Stimulated activated CD8-positive, alpha-beta memory T cell treated with anti-CD3 and anti-CD28 coated beads, Interleukin-15, amount 100 ng/mL, for 1 hour (primary cell): ENCODE measurements around the gene E2F4.

ENCODE experiments used
- DNase-seq: peaks from one replicate; pipeline ENCODE4 v3.0.0-alpha.2; 2020; ENCODE audit warnings: low read depth

The E2F4 gene

GRCh38 chr16:67208154-67208896 is 16.4 kb downstream of the E2F4 start:
- DNase-seq: no peak

- DNase-seq: no peak
Observed at GRCh38 chr16:67209565-67209964, 17.6 kb downstream of the E2F4 start.

GRCh38 chr16:67210069-67210937 is 18.3 kb downstream of the E2F4 start:
- no peak for DNase-seq

- DNase-seq: no peak
Observed at GRCh38 chr16:67211674-67212073, 19.7 kb downstream of the E2F4 start.

GRCh38 chr16:67212766-67213165 is 20.8 kb downstream of the E2F4 start:
- no peak for DNase-seq

GRCh38 chr16:67213197-67214019 is 21.5 kb downstream of the E2F4 start:
- no peak for DNase-seq

- no peak for DNase-seq
Observed at GRCh38 chr16:67215706-67216105, 23.8 kb downstream of the E2F4 start.

- no peak for DNase-seq
Observed at GRCh38 chr16:67216612-67217490, 24.9 kb downstream of the E2F4 start.

GRCh38 chr16:67223992-67224391 is 32.0 kb downstream of the E2F4 start:
- no peak for DNase-seq

- no peak for DNase-seq
Observed at GRCh38 chr16:67226295-67226803, 34.4 kb downstream of the E2F4 start.

- peak; percentile 98 for DNase-seq
Observed at GRCh38 chr16:67226804-67227566, 35.0 kb downstream of the E2F4 start, which contains the start of gene TMEM208. Gene TMEM208 (plus strand): TSS chr16:67227130. CDS start chr16:67227219, 89 bp downstream.

- no peak for DNase-seq
Observed at GRCh38 chr16:67227567-67227921, 35.6 kb downstream of the E2F4 start.

- DNase-seq: no peak
Observed at GRCh38 chr16:67228034-67228785, 36.3 kb downstream of the E2F4 start.

- DNase-seq: no peak
Observed at GRCh38 chr16:67228905-67229304, 37.0 kb downstream of the E2F4 start.

GRCh38 chr16:67229906-67230808 is 38.2 kb downstream of the E2F4 start:
- no peak for DNase-seq

GRCh38 chr16:67230809-67231660 is 39.1 kb downstream of the E2F4 start:
- no peak for DNase-seq

GRCh38 chr16:67233596-67233995 is 41.6 kb downstream of the E2F4 start:
- no peak for DNase-seq

- no peak for DNase-seq
Observed at GRCh38 chr16:67234180-67234597, 42.2 kb downstream of the E2F4 start.
